OCI-LY1 (cell line): ENCODE measurements around the gene FRMD4A.

Source experiments
- H2AFZ ChIP-seq: fragments of 200-600 bp; sonication (generic), shearing (Covaris generic); 2 replicates; pipeline ENCODE4 v1.6.0; 2014; ENCODE audit warnings: antibody characterized with exemption, mild to moderate bottlenecking, low read length
- H3F3A ChIP-seq: fragments of 200-600 bp; sonication (generic), shearing (Covaris generic); 2 replicates; pipeline ENCODE4 v1.6.0; 2014; ENCODE audit warnings: mild to moderate bottlenecking, antibody characterized with exemption, low read length, moderate library complexity; ENCODE audit not compliant: insufficient read depth
- H3K27ac ChIP-seq: fragments of 200-600 bp; sonication (generic); 2 replicates; pipeline ENCODE4 v1.5.1; 2014; ENCODE audit warnings: low read length, mixed run types, mild to moderate bottlenecking, low read depth; ENCODE audit not compliant: poor library complexity, severe bottlenecking
- H3K27me3 ChIP-seq: fragments of 200-600 bp; sonication (generic); 2 replicates; pipeline ENCODE4 v1.6.0; 2014; ENCODE audit warnings: antibody characterized with exemption, mild to moderate bottlenecking, low read length, moderate library complexity; ENCODE audit not compliant: insufficient read depth
- H3K36me3 ChIP-seq: fragments of 200-600 bp; sonication (generic); 2 replicates; pipeline ENCODE4 v1.6.1; 2014; ENCODE audit warnings: mild to moderate bottlenecking, antibody characterized with exemption, low read length, moderate library complexity, mixed read lengths; ENCODE audit not compliant: insufficient read depth
- H3K4me1 ChIP-seq: fragments of 200-600 bp; sonication (generic); 2 replicates; pipeline ENCODE4 v1.5.1; 2014; ENCODE audit warnings: mild to moderate bottlenecking, low read length, moderate library complexity; ENCODE audit not compliant: insufficient read depth, severe bottlenecking
- H3K4me2 ChIP-seq: fragments of 200-600 bp; sonication (generic), shearing (Covaris generic); 2 replicates; pipeline ENCODE4 v1.6.1; 2014; ENCODE audit warnings: low read length
- H3K4me3 ChIP-seq: fragments of 200-600 bp; sonication (generic); 2 replicates; pipeline ENCODE4 v1.5.1; 2014; ENCODE audit warnings: low read length, low read depth, mild to moderate bottlenecking, mixed read lengths; ENCODE audit not compliant: poor library complexity, severe bottlenecking
- H3K79me2 ChIP-seq: fragments of 200-600 bp; shearing (Covaris generic); 2 replicates; pipeline ENCODE4 v1.6.1; 2016; ENCODE audit warnings: mixed run types, low read length, mixed read lengths; ENCODE audit not compliant: insufficient read depth
- H3K9ac ChIP-seq: fragments of 200-600 bp; sonication (generic), shearing (Covaris generic); 2 replicates; pipeline ENCODE4 v1.6.1; 2014; ENCODE audit warnings: mild to moderate bottlenecking, low read length, mixed read lengths
- H3K9me2 ChIP-seq: fragments of 200-600 bp; sonication (generic), shearing (Covaris generic); 2 replicates; pipeline ENCODE4 v1.6.1; 2014; ENCODE audit warnings: low read depth, mild to moderate bottlenecking, low read length, mixed read lengths
- H3K9me3 ChIP-seq: fragments of 200-600 bp; shearing (Covaris generic); 2 replicates; pipeline ENCODE4 v1.6.1; 2014; ENCODE audit warnings: low read length, mixed read lengths
- H4K20me1 ChIP-seq: fragments of 200-600 bp; sonication (generic), shearing (Covaris generic); 2 replicates; pipeline ENCODE4 v1.6.0; 2016; ENCODE audit warnings: mild to moderate bottlenecking, low read length; ENCODE audit not compliant: insufficient read depth
- EZH2 ChIP-seq: fragments of 200-600 bp; sonication (generic), shearing (Covaris generic); IDR thresholded peaks from 2 replicates; pipeline ENCODE4 v1.8.0; 2017; ENCODE audit warnings: borderline replicate concordance, mixed run types, mild to moderate bottlenecking, antibody characterized with exemption, low read length, moderate library complexity, mixed read lengths
- TF ChIP-seq, protein P1 (sequence below): fragments of 200-600 bp; sonication (generic), shearing (Covaris generic); IDR thresholded peaks from 2 replicates; pipeline ENCODE4 v1.5.1; 2017; ENCODE audit warnings: mild to moderate bottlenecking, antibody characterized with exemption, low read length, moderate library complexity, mixed read lengths

FRMD4A gene

DNA sequence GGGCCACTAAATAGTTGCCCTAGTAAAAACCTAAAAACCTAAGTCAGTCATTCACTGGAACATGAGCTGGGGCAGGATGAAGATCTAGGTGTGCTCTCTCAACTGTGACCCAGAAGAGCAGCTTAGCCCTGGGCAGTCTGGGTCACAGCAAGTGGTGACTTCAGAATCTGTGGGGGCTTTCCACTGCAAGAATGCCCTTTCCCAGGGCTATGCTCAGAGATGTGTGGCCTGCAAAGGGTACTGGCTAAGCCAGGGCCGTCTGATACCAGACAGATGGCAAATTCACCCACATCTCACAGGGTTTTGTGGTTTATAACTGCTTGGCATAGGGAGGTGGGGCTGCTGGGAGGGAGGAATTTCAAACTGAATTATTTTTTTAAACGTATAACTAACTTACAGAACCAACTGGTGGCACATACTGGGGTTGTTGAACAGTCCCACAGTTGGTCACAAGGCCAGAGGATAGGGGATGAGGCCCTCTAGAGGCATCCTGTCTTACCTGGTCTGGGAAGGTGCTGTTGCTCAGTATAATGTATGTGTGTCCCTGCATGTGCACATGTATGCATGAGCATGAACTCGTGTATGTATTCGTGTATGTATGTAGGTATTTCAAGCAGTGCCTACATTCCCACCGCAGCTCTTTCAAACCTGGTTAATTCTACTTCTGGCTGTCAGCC lies 680.7 kb downstream of the FRMD4A start:
- no peak overlapping the region for H3K4me3 ChIP-seq
- no peak for TF ChIP-seq EZH2
- TF ChIP-seq, protein P1, sequence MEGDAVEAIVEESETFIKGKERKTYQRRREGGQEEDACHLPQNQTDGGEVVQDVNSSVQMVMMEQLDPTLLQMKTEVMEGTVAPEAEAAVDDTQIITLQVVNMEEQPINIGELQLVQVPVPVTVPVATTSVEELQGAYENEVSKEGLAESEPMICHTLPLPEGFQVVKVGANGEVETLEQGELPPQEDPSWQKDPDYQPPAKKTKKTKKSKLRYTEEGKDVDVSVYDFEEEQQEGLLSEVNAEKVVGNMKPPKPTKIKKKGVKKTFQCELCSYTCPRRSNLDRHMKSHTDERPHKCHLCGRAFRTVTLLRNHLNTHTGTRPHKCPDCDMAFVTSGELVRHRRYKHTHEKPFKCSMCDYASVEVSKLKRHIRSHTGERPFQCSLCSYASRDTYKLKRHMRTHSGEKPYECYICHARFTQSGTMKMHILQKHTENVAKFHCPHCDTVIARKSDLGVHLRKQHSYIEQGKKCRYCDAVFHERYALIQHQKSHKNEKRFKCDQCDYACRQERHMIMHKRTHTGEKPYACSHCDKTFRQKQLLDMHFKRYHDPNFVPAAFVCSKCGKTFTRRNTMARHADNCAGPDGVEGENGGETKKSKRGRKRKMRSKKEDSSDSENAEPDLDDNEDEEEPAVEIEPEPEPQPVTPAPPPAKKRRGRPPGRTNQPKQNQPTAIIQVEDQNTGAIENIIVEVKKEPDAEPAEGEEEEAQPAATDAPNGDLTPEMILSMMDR, result no peak

DNA sequence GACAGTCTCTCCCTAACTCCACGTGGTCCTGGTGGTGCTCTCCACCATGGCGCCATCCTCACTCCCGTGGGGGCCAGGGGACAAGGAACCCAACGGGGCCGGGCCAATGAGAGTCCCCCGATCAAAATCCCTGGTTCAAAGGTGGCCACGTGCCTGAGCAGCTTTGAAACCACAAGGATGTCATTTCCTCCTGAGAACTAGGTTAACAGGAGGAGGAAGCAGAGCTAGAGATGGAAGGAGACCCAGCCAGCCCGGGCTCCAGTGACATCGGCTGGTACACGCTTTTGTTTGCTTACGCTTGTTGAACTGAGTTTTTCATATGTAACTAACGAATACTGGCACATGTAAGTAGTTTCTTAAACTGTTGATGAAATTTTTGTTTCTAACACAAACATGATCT lies 682.3 kb downstream of the FRMD4A start:
- no peak overlapping the region for H2AFZ ChIP-seq
- H3K9ac ChIP-seq, result no peak overlapping the region
- no peaks in the 10 kb centered on the region for H3K79me2 ChIP-seq
- TF ChIP-seq EZH2, result no peak
- TF ChIP-seq, protein P1, result no peak
- no peaks in the 10 kb centered on the region for H3K27me3 ChIP-seq
- H3K9me2 ChIP-seq, result no peaks in the 10 kb centered on the region
- no peaks in the 10 kb centered on the region; the same call in 1 of the 2 replicates for H3K36me3 ChIP-seq
- no peaks in the 10 kb centered on the region for H4K20me1 ChIP-seq
- no peak overlapping the region for H3K4me3 ChIP-seq
- H3F3A ChIP-seq, result no peaks in the 10 kb centered on the region
- H3K9me3 ChIP-seq, result no peaks in the 10 kb centered on the region
- H3K4me2 ChIP-seq, result no peak overlapping the region
- no peaks in the 10 kb centered on the region for H3K4me1 ChIP-seq
- no peak overlapping the region for H3K27ac ChIP-seq

More for the DNA sequence above, 680.7 kb downstream of the FRMD4A start:
- no peak overlapping the region for H3K9ac ChIP-seq
- no peak overlapping the region for H3K27ac ChIP-seq
- no peaks in the 10 kb centered on the region for H3K79me2 ChIP-seq
- H4K20me1 ChIP-seq, result no peaks in the 10 kb centered on the region
- H3K4me1 ChIP-seq, result no peaks in the 10 kb centered on the region
- H3K27me3 ChIP-seq, result no peaks in the 10 kb centered on the region
- no peaks in the 10 kb centered on the region for H3K9me3 ChIP-seq
- no peaks in the 10 kb centered on the region; the same call in 1 of the 2 replicates for H3K36me3 ChIP-seq
- no peaks in the 10 kb centered on the region for H3F3A ChIP-seq
- no peak overlapping the region for H3K4me2 ChIP-seq
- H3K9me2 ChIP-seq, result no peaks in the 10 kb centered on the region
- H2AFZ ChIP-seq, result no peak overlapping the region

DNA sequence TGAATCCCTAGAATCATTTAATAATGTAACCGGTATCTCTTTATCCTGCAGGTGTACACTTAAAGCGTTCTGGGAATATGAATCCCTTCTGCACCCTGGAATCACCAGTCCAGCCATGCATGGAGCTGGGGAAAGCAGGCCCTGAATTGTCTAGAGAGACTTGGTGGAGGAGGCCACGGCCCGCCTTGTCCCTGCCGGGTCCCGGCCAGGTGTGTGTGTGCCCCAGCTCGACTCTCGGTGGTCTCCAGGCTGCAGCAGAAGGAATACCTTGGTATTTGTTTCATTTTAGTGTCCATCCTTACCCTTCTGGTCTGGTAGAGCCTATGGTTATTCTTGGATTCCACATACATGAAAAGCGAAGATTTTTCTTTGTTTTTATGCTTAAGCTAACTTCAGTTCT lies 685.9 kb downstream of the FRMD4A start:
- peaks cover 3% of the 10 kb centered on the region for H3K36me3 ChIP-seq
- H3K9ac ChIP-seq, result no peak overlapping the region
- no peaks in the 10 kb centered on the region for H3K27me3 ChIP-seq
- H3K79me2 ChIP-seq, result no peaks in the 10 kb centered on the region
- no peaks in the 10 kb centered on the region for H3F3A ChIP-seq
- H3K4me3 ChIP-seq, result no peak overlapping the region
- no peak overlapping the region for H3K4me2 ChIP-seq
- H3K9me2 ChIP-seq, result no peaks in the 10 kb centered on the region
- no peak overlapping the region for H3K27ac ChIP-seq
- H3K4me1 ChIP-seq, result no peaks in the 10 kb centered on the region
- H3K9me3 ChIP-seq, result peaks cover 3% of the 10 kb centered on the region; the same call in 1 of the 2 replicates
- H4K20me1 ChIP-seq, result no peaks in the 10 kb centered on the region
- no peak for TF ChIP-seq EZH2
- TF ChIP-seq, protein P1, result no peak
- H2AFZ ChIP-seq, result no peak overlapping the region
